Coronary artery (tissue), 2 donors: ENCODE measurements around the gene SPOCK3.
"Not testable (repeated sequence)": the region's sequence is repeated elsewhere in the genome, so short reads cannot be mapped to it uniquely, and the experiment has no call there.

Experiments used
- DNase-seq: peaks from one replicate; pipeline ENCODE4 v3.0.0-alpha.2; 2017; ENCODE audit warnings: low spot score
- H3K27ac ChIP-seq, 2 donors: fragments of 200-600 bp; sonication (generic); one replicate each; pipeline ENCODE4 v1.5.1; 2016 to 2019
- H3K4me3 ChIP-seq: fragments of 200-600 bp; sonication (generic); 2 replicates; pipeline ENCODE4 v1.5.1; 2016; ENCODE audit warnings: mild to moderate bottlenecking, moderate library complexity
- TF ChIP-seq, protein P1 (sequence below): fragments of 200-600 bp; sonication (generic); IDR thresholded peaks from one replicate; pipeline ENCODE4 v1.5.1; 2019; ENCODE audit warnings: antibody characterized with exemption

SPOCK3 gene

DNA sequence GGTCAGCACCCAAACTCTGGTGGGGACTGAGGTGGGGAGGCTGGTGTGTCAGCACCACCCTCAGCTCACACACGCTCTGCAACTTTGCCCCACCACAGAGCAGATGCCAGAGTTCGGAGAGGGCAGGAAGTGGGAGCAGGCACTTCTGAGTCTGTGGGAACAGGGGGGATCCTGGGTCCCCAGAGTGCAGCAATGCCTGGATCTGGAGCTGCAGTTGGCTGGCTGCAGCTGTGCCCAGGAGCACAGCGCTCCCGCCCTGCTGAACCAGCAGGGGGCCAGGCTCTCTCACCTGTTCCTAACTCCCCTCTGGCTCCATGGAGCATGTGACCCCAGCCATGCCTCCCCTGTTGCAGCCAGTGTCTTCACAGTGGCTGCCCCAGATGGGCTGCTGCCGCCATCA, 252.4 kb downstream of the SPOCK3 start:
- DNase-seq, result no peak
- TF ChIP-seq, protein P1, sequence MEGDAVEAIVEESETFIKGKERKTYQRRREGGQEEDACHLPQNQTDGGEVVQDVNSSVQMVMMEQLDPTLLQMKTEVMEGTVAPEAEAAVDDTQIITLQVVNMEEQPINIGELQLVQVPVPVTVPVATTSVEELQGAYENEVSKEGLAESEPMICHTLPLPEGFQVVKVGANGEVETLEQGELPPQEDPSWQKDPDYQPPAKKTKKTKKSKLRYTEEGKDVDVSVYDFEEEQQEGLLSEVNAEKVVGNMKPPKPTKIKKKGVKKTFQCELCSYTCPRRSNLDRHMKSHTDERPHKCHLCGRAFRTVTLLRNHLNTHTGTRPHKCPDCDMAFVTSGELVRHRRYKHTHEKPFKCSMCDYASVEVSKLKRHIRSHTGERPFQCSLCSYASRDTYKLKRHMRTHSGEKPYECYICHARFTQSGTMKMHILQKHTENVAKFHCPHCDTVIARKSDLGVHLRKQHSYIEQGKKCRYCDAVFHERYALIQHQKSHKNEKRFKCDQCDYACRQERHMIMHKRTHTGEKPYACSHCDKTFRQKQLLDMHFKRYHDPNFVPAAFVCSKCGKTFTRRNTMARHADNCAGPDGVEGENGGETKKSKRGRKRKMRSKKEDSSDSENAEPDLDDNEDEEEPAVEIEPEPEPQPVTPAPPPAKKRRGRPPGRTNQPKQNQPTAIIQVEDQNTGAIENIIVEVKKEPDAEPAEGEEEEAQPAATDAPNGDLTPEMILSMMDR, result no peak
- no peak overlapping the region for H3K27ac ChIP-seq
- no peak overlapping the region for H3K4me3 ChIP-seq

DNA sequence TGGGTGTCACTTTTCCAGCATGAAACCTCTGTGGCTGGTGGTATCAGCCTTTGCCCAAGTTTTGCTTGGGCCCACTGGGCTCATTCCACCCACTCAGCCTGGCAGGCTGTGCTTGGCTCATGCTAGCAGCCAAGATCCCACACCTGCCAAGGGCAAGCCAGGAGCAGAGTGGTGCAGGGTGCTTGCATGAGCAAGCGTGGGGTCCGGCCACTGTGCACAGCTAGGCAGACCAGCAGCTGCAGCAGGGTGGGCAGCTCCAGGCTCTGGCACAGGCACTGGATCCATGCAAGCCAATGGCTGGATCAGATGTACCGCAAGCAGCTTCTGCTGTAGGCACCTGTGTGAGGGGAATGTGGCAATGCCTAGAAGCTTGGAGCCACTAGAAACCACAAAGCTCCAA, 253.9 kb downstream of the SPOCK3 start:
- TF ChIP-seq, protein P1, result no peak
- no peak for DNase-seq

DNA sequence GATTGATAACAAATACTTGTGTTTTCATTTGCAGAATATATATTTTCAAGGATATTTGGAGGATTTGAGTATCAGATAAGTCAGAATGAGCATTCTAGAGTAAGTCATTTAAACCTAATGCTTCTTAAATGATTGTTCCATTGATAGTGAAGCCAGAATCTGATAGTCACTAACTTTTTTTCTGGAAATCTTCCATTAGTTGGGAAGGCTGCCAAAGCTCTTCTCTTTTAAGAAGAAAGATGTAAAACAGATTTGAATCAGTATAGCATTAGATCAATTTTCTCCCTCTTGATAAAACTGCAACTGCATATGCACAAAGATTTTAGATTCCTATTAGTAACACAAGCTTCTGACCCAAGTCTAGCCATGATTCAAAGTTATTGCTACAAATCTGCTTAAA, 256.7 kb downstream of the SPOCK3 start:
- Histone ChIP-seq H3K4me3 (no peak overlapping the region), H3K27ac (no peak overlapping the region)
- DNase-seq, result no peak
- TF ChIP-seq, protein P1, result no peak

More for the DNA sequence above, 253.9 kb downstream of the SPOCK3 start:
- H3K27ac ChIP-seq, result no peak overlapping the region
- H3K4me3 ChIP-seq, result no peak overlapping the region

DNA sequence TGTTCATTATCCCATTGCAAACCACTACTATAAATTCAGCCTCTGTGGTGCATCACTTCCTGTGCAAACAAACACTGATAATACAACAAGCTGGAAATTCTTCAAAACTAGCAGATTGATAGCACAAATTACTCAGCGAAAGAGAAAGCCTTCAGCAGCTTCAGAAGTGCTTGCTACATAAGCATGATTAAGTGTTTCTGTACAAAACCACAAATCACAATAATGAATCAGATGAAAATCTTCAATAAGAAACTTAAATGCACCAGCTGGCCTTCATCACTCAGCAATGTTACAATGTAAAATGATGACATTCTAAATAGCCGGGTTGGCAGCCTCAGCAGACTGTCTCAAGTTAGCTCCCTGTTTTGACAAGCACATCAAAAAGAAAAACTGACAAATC, 262.2 kb downstream of the SPOCK3 start:
- TF ChIP-seq, protein P1, result no peak
- DNase-seq, result no peak
- H3K4me3 ChIP-seq, result no peak overlapping the region
- no peak overlapping the region for H3K27ac ChIP-seq

DNA sequence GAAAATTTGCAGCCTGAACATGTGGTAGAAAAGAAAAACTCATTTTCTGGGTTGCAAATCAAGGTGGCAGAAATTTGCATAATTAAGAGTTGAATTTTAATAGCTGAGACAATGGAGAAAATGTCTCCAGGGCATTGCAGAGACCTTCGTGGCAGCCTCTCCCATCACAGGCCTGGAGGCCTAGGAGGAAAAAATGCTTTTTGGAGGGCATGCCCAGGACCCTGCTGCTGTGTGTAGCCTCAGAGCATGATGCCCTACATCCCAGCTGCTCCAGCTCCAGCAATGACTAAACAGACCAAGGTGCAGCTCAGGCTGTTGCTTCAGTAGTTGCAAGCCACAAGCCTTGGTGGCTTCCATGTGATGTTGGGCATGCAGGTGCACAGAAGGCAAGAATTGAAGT, 266.1 kb downstream of the SPOCK3 start:
- DNase-seq, H3K4me3 ChIP-seq, H3K27ac ChIP-seq: not testable (repeated sequence)

DNA sequence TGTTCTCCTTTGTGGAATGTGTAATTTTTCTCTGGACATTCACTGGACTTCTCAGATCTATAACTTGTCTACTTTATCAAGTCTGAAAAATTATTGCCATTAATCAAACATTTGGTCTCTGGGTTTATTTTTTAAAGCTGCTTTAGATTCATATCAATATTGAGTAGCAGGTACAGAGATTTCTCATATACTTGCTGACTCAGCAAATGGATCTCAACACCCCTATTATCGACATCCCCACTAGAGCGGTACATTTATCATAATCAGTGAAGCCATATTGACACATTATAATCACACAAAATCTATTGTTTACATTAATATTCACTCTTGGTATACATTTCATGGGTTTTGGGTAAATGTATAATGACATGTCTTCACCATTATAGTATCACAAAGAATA, 268.7 kb downstream of the SPOCK3 start:
- TF ChIP-seq, protein P1, result no peak
- no peak overlapping the region for H3K4me3 ChIP-seq
- H3K27ac ChIP-seq, result no peak overlapping the region
- no peak for DNase-seq

DNA sequence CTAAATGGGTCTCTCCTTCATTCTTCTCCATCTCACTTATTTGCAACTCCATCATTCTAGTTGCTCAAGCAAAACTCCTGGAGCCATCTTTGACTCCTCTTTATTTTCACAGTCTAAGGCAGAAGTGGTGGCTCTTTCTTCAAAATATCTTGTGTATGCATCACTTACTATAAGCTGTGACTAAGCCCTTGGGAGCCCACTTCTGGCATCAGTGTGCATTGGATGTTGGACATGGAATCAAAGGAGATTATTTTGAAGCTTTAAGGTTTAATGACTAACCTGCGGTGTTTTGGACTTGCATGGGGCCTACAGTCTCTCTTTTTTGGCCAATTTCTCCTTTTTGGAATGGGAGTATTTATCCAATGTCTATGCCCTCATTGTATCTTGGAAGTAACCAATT, 276.8 kb downstream of the SPOCK3 start:
- TF ChIP-seq, protein P1, result no peak
- no peak for DNase-seq
- no peak overlapping the region for H3K4me3 ChIP-seq
- no peak overlapping the region for H3K27ac ChIP-seq

DNA sequence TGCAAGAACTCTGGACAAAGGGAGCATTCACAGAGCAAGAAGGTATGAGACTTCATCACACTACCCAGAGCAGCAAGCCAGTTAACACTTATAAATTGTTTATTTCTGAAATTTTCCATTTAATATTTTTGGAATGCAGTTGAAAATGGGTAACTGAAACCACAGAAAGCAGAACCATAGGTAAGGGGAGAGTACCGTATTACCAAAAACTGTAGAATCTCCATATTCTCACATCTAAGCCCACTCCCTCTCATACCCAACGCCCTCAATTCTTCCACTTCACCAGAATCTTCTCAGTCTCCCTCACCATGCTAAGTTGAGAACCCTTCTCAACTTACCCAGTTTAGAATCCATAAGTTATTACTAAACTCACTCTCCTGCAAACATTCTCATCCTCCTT, 277.8 kb downstream of the SPOCK3 start:
- TF ChIP-seq, protein P1, result no peak
- DNase-seq, result no peak
- H3K27ac ChIP-seq, result no peak overlapping the region

More for the DNA sequence above, 277.8 kb downstream of the SPOCK3 start:
- no peak overlapping the region for H3K4me3 ChIP-seq
